Fibroblast of lung (primary cell): ENCODE data around the gene PTPRA.

Experiments
- CTCF ChIP-seq, 2 donors: IDR thresholded peaks in 1 of 2; conservative IDR thresholded peaks in 1 of 2; 1 replicate in 1 of 2; 2 replicates in 1 of 2; pipeline ENCODE4 v1.5.1; 2011 to 2012; ENCODE audit warnings: low read length in 2 of 2, control low read depth in 1 of 2, inconsistent platforms in 1 of 2, low read depth in 1 of 2, mild to moderate bottlenecking in 1 of 2
- EZH2 ChIP-seq: IDR thresholded peaks from 2 replicates; pipeline ENCODE4 v1.5.1; 2012; ENCODE audit warnings: low read length, control low read depth, mild to moderate bottlenecking; ENCODE audit errors: missing control alignments

- no peak for TF ChIP-seq CTCF (conservative IDR thresholded peaks at IDR 0.05 in 1 of 2, IDR thresholded peaks at IDR 0.05 in 1 of 2; ENCODE audit: low read depth in 1 of 2, low read length in 2 of 2)
- no peak for TF ChIP-seq EZH2
These were observed 26.0 kb downstream of the PTPRA start for GRCh38 chr20:2899243-2899642.
